ENCODE results near the gene CD99.
"Not testable (repeated sequence)": the region's sequence is repeated elsewhere in the genome, so short reads cannot be mapped to it uniquely, and the experiment has no call there.

Gene CD99

DNA sequence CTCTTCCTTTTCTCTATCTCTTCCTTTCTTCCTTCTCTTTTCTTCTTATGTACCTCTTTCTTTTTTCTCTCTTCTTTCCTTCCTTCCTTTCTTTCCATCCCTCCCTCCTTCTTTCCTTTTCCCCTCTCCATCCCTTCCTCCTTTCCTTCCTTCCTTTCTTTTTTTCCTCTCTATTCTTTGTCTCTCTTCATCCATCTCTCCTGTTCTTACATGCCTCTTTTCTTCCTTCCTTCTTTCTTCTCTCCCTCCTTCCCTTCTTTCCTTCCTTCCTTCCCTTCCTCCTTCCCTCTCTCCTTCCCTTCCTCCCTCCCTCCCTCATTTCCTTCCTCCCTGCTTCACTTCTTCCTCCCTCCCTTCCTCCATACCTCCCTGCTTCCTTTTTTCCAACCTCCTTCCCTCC, 41.6 kb downstream of the CD99 start:
- no peak for DNase-seq

- DNase-seq = no peak
Observed at GRCh38 chrX:2733286-2733685, 42.2 kb downstream of the CD99 start.

GRCh38 chrX:2735270-2735669, 44.2 kb downstream of the CD99 start:
- no peak for DNase-seq

GRCh38 chrX:2740672-2741071, 49.6 kb downstream of the CD99 start:
- no peak for DNase-seq

DNA sequence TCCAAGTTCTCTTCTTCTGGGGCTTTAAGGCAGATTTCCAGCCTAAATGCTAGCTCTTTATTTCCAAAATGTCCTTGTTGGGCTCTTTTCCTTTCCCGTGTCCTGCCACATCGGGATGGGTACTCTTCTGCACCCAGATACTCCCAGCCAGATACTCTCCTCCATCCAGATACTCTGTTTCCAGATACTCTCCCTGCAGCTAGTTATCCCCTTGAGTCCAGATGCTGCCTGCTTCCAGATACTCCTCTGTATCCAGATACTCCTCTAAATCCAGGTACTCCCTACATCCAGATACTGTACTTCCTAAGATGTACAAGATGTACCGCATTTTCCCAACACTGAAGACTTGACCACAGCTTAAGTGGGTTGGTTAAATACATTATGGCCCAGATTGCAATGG, 50.3 kb downstream of the CD99 start:
- DNase-seq = no peak

DNA sequence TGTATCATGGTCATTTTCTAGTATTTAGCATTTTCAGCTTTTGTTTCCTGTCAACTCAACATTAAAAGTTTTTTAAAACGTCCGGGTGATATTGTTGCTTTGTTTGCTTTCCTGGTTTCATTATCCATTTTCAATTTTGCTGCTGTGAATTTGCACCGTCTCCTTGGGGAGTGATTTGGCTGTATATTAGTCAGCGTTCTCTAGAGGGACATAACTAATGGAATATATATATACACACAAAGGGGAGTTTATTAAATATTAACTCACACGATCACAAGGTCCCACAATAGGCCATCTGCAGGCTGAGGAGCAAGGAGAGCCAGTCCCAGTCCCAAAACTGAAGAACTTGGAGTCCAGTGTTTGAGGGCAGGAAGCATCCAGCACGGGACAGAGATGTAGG, 55.2 kb downstream of the CD99 start:
- DNase-seq = not testable (repeated sequence)

DNA sequence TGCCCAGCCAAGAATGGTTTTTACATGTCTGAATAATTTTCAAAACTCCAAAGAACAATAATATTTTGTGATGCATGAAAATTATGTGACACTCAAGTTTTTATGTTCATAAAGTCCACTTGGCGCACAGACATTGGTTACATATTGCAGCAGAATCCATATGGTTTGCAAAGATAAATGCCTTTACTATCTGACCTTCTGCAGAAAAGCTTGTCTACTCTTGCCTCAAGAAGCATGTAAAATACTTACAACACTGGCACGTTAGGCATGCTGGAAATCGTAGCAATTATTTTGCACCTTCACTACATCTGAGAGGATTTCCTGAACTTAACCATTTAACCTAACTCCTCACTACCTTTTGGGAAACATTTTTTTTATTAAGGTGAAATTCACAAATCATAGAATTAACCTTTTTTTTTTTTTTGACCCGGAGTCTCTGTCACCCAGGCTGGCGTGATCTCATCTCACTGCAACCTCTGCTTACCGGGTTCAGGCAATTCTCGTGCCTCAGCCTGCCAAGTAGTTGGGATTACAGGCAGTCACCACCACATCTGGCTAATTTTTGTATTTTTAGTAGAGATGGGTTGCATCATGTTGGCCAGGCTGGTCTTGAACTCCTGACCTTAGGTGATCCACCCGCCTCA, 57.2 kb downstream of the CD99 start:
- no peak for DNase-seq

GRCh38 chrX:2748815-2749188, 57.7 kb downstream of the CD99 start:
- DNase-seq = no peak

DNA sequence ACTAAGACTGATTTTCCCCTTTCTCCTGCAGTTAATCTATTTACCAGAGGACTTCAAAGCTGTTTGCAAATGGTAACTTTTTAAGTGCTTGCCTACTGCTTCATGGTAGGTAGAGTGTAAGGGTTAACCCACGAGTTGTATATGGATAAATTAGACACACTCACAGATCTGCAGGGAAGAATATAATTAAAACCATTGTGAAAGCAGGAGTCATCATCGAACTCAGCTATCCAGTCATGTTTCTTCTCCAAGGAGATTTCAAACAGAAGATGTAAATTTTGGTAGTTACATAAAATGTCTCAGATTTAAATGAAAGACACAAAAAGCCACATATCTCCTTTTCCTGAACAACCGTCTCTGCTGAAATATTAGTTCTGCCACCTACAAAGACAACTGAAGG, 60.2 kb downstream of the CD99 start:
- DNase-seq = no peak

DNA sequence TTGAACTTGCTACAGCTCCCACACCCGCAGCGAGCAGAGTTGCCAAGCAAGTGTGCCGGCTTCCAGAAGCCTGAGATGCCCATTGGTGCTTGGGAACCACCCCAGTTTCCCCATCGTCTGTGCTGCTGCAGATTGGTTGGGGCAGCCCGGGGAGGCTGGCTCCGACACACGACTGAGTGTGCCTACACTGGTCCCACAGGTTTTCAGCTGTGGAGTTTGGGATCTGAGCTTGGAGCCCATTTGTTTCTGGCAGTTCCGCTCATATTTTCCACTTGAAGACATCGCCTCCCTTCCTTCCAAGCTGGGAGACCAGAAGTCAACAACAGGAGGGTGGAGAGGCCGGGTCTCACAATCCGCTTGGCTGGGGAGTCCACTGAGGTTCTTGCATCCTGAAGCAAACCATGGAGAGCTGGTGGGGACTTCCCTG, 60.8 kb downstream of the CD99 start, which contains the start of gene XG:
Gene XG (plus strand): TSS at position 167 of the 427 bp plus-strand sequence. CDS start 235 bp downstream, at position 402.
- not testable (repeated sequence) for DNase-seq

GRCh38 chrX:2752441-2752840, 61.3 kb downstream of the CD99 start:
- DNase-seq = not testable (repeated sequence)

GRCh38 chrX:2755163-2755715, 64.1 kb downstream of the CD99 start:
- DNase-seq = not testable (repeated sequence)

GRCh38 chrX:2756548-2756947, 65.5 kb downstream of the CD99 start:
- DNase-seq = no peak

GRCh38 chrX:2761246-2761645, 70.2 kb downstream of the CD99 start:
- DNase-seq = no peak

- DNase-seq = not testable (repeated sequence)
Observed at GRCh38 chrX:2762671-2763070, 71.6 kb downstream of the CD99 start.

GRCh38 chrX:2764766-2765548, 73.9 kb downstream of the CD99 start:
- DNase-seq = not testable (repeated sequence)

GRCh38 chrX:2765549-2765830, 74.4 kb downstream of the CD99 start:
- no peak for DNase-seq

GRCh38 chrX:2766906-2767305, 75.8 kb downstream of the CD99 start:
- no peak for DNase-seq

- no peak for DNase-seq
Observed at GRCh38 chrX:2767631-2768455, 76.7 kb downstream of the CD99 start.

GRCh38 chrX:2769615-2770014, 78.5 kb downstream of the CD99 start:
- DNase-seq = no peak

GRCh38 chrX:2773166-2774055, 82.3 kb downstream of the CD99 start:
- not testable (repeated sequence) for DNase-seq

DNA sequence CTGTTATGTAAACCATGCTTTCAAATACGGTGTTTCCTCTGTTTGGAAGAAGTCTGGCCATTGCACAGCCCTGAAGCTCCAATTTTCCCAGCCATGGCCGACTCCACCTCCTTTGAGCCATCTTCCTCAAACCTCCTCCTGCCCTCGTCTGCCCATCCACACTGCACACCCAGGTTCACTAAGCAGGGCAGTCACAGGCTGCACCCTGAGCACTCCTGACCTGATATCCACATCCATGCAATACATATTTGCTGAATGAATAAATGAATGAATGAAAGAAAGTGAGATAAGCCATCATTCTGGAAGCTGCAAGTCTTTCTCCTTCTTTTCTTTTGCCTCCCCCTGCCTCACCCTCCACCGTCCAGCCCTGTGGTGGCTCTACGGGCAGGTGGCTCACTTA, 83.0 kb downstream of the CD99 start:
- no peak for DNase-seq

All from stimulated activated CD4-positive, alpha-beta T cell treated with anti-CD3 and anti-CD28 coated beads, Interleukin-1b, Interleukin-23, amount 100 ng/mL, for 48 hours (primary cell).